CD4-positive, alpha-beta T cell treated with Interleukin-15 for 1 hour (primary cell): ENCODE measurements around the gene EPHA8.

Experiments used
- DNase-seq: peaks from one replicate; pipeline ENCODE4 v3.0.0-alpha.2; 2020

Gene EPHA8

DNA sequence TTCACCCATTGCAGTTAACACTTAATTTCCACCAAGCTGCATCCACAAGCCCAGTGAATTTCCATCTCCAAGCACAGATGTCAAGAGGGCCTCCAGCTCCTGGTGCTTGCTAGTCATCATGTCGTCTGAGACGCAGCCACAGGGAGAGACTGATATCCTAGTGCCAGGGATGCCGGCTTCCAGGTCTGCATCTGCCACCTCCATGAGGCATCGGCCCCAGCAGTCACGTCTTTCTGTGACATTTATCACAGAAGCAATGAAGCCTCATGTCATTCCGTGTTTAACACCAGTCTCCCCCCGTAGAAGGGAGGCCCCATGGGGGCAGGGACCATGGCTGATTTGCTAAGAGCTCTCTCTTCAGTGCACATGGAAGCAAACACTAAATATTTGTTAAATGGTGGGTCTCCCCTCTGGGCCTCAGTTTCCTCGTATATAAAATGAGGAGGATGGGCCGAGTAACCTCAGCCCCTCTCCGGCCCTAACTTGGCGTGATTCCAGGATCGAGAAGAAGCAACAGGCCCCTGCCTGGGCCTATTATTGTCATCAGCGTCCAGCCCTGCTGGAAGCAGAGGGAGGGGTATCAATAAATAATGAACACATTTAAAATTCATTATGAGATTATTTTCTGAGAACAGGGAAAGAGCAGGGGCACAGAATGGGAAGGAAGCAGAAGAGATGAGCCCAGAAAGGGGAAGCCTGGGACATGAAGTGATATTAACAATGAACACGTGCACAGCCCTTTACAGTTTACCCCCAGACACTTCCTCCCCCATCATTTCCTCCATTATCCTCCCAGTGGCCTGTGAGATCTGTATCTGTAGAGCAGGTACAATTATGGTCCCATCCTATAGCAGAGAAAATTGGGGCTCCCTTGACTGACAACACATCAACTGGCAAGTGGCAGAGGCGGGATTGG lies 88.9 kb downstream of the EPHA8 start:
- DNase-seq, result no peak

DNA sequence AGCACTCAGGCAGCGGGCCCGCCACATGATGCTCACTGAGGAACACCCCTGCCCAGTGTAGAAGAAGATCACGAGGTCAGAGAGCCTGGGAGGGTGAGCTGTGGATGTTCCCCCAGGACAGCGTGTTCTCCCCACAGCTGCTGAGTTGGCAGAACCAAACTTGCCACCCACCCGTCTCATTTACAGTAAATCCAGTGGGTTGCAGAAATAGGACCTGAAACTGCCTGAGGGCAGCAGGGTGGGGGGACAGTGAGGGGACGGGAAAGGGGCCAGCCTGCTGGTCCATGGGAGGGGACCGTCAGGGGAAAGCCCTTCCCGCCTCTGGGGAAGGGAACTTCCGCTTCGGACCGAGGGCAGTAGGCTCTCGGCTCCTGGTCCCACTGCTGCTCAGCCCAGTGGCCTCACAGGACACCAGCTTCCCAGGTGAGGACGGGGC lies 89.6 kb downstream of the EPHA8 start, which contains the start of gene C1QB:
Gene C1QB, plus strand, starts transcription at position 356 of the 436 bp plus-strand sequence. CDS start 6,227 bp downstream, outside the sequence.
- DNase-seq, result no peak
